Ishikawa (cell line): ENCODE results near the gene ARHGAP22.

Experiments
- CREB1 ChIP-seq: IDR thresholded peaks from 2 replicates; pipeline ENCODE4 v1.6.1; 2012; ENCODE audit warnings: low read depth
- EGR1 ChIP-seq: IDR thresholded peaks from 2 replicates; pipeline ENCODE4 v1.6.1; 2012
- FOXM1 ChIP-seq: IDR thresholded peaks from 2 replicates; pipeline ENCODE4 v1.6.1; 2012; ENCODE audit warnings: low read depth, borderline replicate concordance
- TAF1 ChIP-seq: IDR thresholded peaks from 2 replicates; pipeline ENCODE4 v1.6.1; 2012; ENCODE audit warnings: low read depth, mild to moderate bottlenecking
- TCF12 ChIP-seq: IDR thresholded peaks from 2 replicates; pipeline ENCODE4 v1.6.1; 2012; ENCODE audit warnings: low read depth
- TEAD4 ChIP-seq: IDR thresholded peaks from 2 replicates; pipeline ENCODE4 v1.6.1; 2012

DNA sequence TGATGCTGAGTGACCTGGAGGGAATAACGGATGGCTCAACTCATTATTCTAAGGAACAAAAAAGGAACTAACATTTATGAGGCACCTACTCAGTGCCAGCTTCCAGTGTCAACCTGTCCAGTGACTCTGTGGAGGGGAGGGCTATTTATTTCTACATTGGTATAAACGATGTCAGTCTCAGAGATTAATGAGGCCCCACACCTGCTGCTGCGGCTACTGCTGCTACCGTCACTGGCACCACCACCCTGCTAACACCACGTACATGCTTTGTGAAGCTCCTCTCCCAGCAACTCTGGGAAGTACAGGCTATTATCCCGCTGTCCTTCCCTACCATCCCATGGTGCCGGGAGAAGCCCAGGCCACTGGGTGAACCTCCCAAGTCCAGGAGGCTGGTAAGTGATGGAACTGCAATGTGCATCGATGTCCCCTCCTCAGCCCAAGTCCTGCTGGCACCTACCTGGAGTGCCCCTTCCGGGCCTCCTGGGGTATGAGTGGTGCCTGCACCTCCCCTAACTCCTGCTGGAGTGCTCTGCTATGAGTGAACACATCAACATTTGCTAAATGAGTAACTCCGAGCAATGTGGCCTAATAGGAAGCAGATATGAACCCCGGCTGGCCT, 101.5 kb downstream of the ARHGAP22 start:
- TF ChIP-seq TAF1 (no peak), FOXM1 (no peak), CREB1 (no peak), TEAD4 (no peak), EGR1 (no peak), TCF12 (no peak)
